HepG2 (cell line): ENCODE results near the gene PPP1R27. TPM values are rescaled to one million over a fixed set of nuclear protein-coding genes. Genes with fewer than 3 reads are reported as not detected.

Experiments used
- ARID3A ChIP-seq: IDR thresholded peaks from 2 replicates; pipeline ENCODE4 v1.6.1; 2012; ENCODE audit warnings: low read depth, low read length, improper control_type of control experiment
- CBX1 ChIP-seq: IDR thresholded peaks from one replicate; pipeline ENCODE4 v1.6.1; 2016; ENCODE audit warnings: antibody characterized with exemption, low read depth
- CHCHD3 ChIP-seq: sonication (generic); formaldehyde crosslinking; IDR thresholded peaks from 2 replicates; pipeline ENCODE4 v1.8.0; 2022; ENCODE audit warnings: mild to moderate bottlenecking, missing genetic modification reagents, moderate library complexity
- FOXO4 ChIP-seq: sonication (generic); formaldehyde crosslinking; conservative IDR thresholded peaks from 2 replicates; pipeline ENCODE4 v1.8.1; 2023; ENCODE audit warnings: missing genetic modification reagents
- KDM3A ChIP-seq: IDR thresholded peaks from 2 replicates; pipeline ENCODE4 v1.6.1; 2018; ENCODE audit warnings: low read depth, missing compliant biosample characterization
- KDM5B ChIP-seq: sonication (generic); formaldehyde crosslinking; IDR thresholded peaks from 2 replicates; pipeline ENCODE4 v1.4.0; 2020; ENCODE audit warnings: missing genetic modification reagents, mild to moderate bottlenecking, borderline replicate concordance
- MAF1 ChIP-seq: sonication (generic); formaldehyde crosslinking; IDR thresholded peaks from 2 replicates; pipeline ENCODE4 v1.5.0; 2020; ENCODE audit warnings: missing genetic modification reagents, borderline replicate concordance
- MAX ChIP-seq: IDR thresholded peaks from 2 replicates; pipeline ENCODE4 v1.6.1; 2012; ENCODE audit warnings: inconsistent platforms
- MEIS2 ChIP-seq: sonication (generic); formaldehyde crosslinking; IDR thresholded peaks from 2 replicates; pipeline ENCODE4 v1.9.0; 2021; ENCODE audit warnings: mild to moderate bottlenecking, missing genetic modification reagents
- NFYB ChIP-seq: sonication (generic); formaldehyde crosslinking; IDR thresholded peaks from 2 replicates; pipeline ENCODE4 v1.4.0; 2020; ENCODE audit warnings: missing genetic modification reagents
- POLR2A ChIP-seq, 2 experiments: IDR thresholded peaks; 2 replicates each; pipeline ENCODE4 v1.6.1; 2011; ENCODE audit warnings: low read depth in 2 of 2, low read length in 2 of 2, mild to moderate bottlenecking in 1 of 2, moderate library complexity in 1 of 2; ENCODE audit not compliant: insufficient read depth in 1 of 2
- RCOR2 ChIP-seq: IDR thresholded peaks from 2 replicates; pipeline ENCODE4 v1.6.1; 2016; ENCODE audit warnings: missing biosample characterization, missing genetic modification reagents
- SP140L ChIP-seq: sonication (generic); formaldehyde crosslinking; IDR thresholded peaks from 2 replicates; pipeline ENCODE4 v1.4.0; 2020; ENCODE audit warnings: missing genetic modification reagents, borderline replicate concordance
- SYNCRIP ChIP-seq: fragments of 200-400 bp; formaldehyde crosslinking; IDR thresholded peaks from 2 replicates; pipeline ENCODE4 v1.6.1; 2018; ENCODE audit warnings: mild to moderate bottlenecking, low read depth, low read length; ENCODE audit not compliant: insufficient read depth
- TAF15 ChIP-seq: fragments of 200-400 bp; formaldehyde crosslinking; IDR thresholded peaks from one replicate; pipeline ENCODE4 v1.6.1; 2018; ENCODE audit warnings: mild to moderate bottlenecking, low read depth, low read length; ENCODE audit not compliant: poor library complexity, severe bottlenecking
- TBP ChIP-seq: sonication (generic); formaldehyde crosslinking; IDR thresholded peaks from 2 replicates; pipeline ENCODE4 v1.5.0; 2020; ENCODE audit warnings: missing genetic modification reagents
- ZBTB3 ChIP-seq: sonication (generic); formaldehyde crosslinking; IDR thresholded peaks from 2 replicates; pipeline ENCODE4 v1.4.0; 2020; ENCODE audit warnings: low read depth, mild to moderate bottlenecking, moderate library complexity, missing genetic modification reagents, borderline replicate concordance
- ZNF253 ChIP-seq: sonication (generic); formaldehyde crosslinking; IDR thresholded peaks from 2 replicates; pipeline ENCODE4 v1.8.0; 2022; ENCODE audit warnings: mild to moderate bottlenecking, missing genetic modification reagents, borderline replicate concordance
- ZNF260 ChIP-seq: sonication (generic); formaldehyde crosslinking; IDR thresholded peaks from 2 replicates; pipeline ENCODE4 v1.4.0; 2020; ENCODE audit warnings: missing genetic modification reagents, low read depth, mild to moderate bottlenecking, borderline replicate concordance
- ZNF589 ChIP-seq: sonication (generic); formaldehyde crosslinking; conservative IDR thresholded peaks from 2 replicates; pipeline ENCODE4 v1.8.0; 2022; ENCODE audit warnings: mild to moderate bottlenecking, moderate library complexity, missing genetic modification reagents
- ZNF670 ChIP-seq: sonication (generic); formaldehyde crosslinking; IDR thresholded peaks from 2 replicates; pipeline ENCODE4 v1.8.0; 2022; ENCODE audit warnings: mild to moderate bottlenecking, missing genetic modification reagents, borderline replicate concordance
- ZNF75D ChIP-seq: sonication (generic); formaldehyde crosslinking; IDR thresholded peaks from 2 replicates; pipeline ENCODE4 v1.8.1; 2023; ENCODE audit warnings: missing genetic modification reagents, mild to moderate bottlenecking, borderline replicate concordance
- ZNF770 ChIP-seq: sonication (generic); formaldehyde crosslinking; IDR thresholded peaks from 2 replicates; pipeline ENCODE4 v1.5.0; 2020; ENCODE audit warnings: mild to moderate bottlenecking, missing genetic modification reagents
- ZNF776 ChIP-seq: sonication (generic); formaldehyde crosslinking; IDR thresholded peaks from 2 replicates; pipeline ENCODE4 v1.4.0; 2020; ENCODE audit warnings: mild to moderate bottlenecking, missing genetic modification reagents
- ZNF781 ChIP-seq: sonication (generic); formaldehyde crosslinking; IDR thresholded peaks from 2 replicates; pipeline ENCODE4 v1.5.1; 2020; ENCODE audit warnings: borderline replicate concordance, mild to moderate bottlenecking, missing genetic modification reagents; ENCODE audit errors: not compliant biosample characterization
- ZSCAN29 ChIP-seq: sonication (generic); formaldehyde crosslinking; conservative IDR thresholded peaks from 2 replicates; pipeline ENCODE4 v1.4.0; 2020; ENCODE audit warnings: mild to moderate bottlenecking, missing genetic modification reagents
- polyA plus RNA-seq, 8 experiments: library from polyadenylated mRNA; depleted of rRNA in 3 of 8; stranded (reverse) in 7 of 8; unstranded in 1 of 8; fragments of >200 nt; fragmentation: Illumina TruSeq in 4 of 8; extraction: Trizol in 4 of 8; gene quantifications; 2 replicates each; pipeline versions ENCODE4 v1.2.1 to v1.2.3, GENCODE V29; 2011 to 2016; ENCODE audit warnings: low read depth in 4 of 8, missing spikeins in 1 of 8, mixed read lengths in 1 of 8; ENCODE audit not compliant: insufficient read depth in 1 of 8
- total RNA-seq, 5 experiments: library from RNA; depleted of rRNA; stranded (reverse); fragments of >200 nt; fragmentation: Illumina TruSeq; extraction: Trizol; gene quantifications; 2 replicates each; pipeline ENCODE4 v1.2.3, GENCODE V29; 2016; ENCODE audit warnings: low read depth in 1 of 5

PPP1R27 gene
- total and polyA plus RNA-seq, 2 of the 13 experiments (the other 11 are each of a cell fraction or from before 2014, with no cell fraction given) = 0.17 to 1.00 TPM

- TF ChIP-seq ZNF770 (CRISPR knock-in tag) (no peak), ARID3A (no peak), NFYB (CRISPR knock-in tag) (no peak), ZNF776 (no peak; the same call in 1 of the 2 replicates), CBX1 (no peak), FOXO4 (no peak), RCOR2 (CRISPR knock-in tag) (no peak), TBP (no peak), ZSCAN29 (CRISPR knock-in tag) (no peak), TAF15 (peak; percentile 32), ZNF75D (CRISPR knock-in tag) (no peak), SP140L (CRISPR knock-in tag) (no peak), CHCHD3 (0 out of 2 replicates have a peak, but pooled peaks have one; percentile 21), ZNF260 (no peak), POLR2A (IDR thresholded peaks at IDR 0.05; ENCODE audit: insufficient read depth in 1 of 2, low read depth in 2 of 2, low read length in 2 of 2) (peak in 1 of 2 experiments; percentile 64; a peak in 2 of 4 replicates), ZNF781 (CRISPR knock-in tag) (no peak), SYNCRIP (no peak), ZBTB3 (CRISPR knock-in tag) (no peak), MAF1 (CRISPR knock-in tag) (no peak), KDM5B (CRISPR knock-in tag) (no peak), MAX (peak; percentile 51; the same call in 1 of the 2 replicates), ZNF589 (CRISPR knock-in tag) (no peak), ZNF253 (no peak), KDM3A (CRISPR knock-in tag) (0 out of 2 replicates have a peak, but pooled peaks have one; percentile 36), MEIS2 (CRISPR knock-in tag) (no peak), ZNF670 (CRISPR knock-in tag) (no peak)
These were observed 31.0 kb upstream of the PPP1R27 start (continued) for GRCh38 chr17:81865733-81866439.
